Thoracic aorta (tissue), 2 donors: ENCODE data around the gene EPB41. TPM values are rescaled to one million over a fixed set of nuclear protein-coding genes. Genes with fewer than 3 reads are reported as not detected.

Experiments used
- ATAC-seq: fragments of 150-250 bp; one replicate; pipeline ENCODE4 v1.8.0; 2017; ENCODE audit warnings: low read depth; ENCODE audit not compliant: insufficient number of reproducible peaks, low FRiP score
- DNase-seq: peaks from one replicate; pipeline ENCODE4 v3.0.0-alpha.2; 2020; ENCODE audit warnings: low spot score
- H3K27ac ChIP-seq, 2 donors: fragments of 200-600 bp; sonication (generic); 1 replicate in 1 of 2; 2 replicates in 1 of 2; pipeline ENCODE4 v1.5.1; 2016; ENCODE audit warnings: mild to moderate bottlenecking in 2 of 2, moderate library complexity in 2 of 2
- H3K27me3 ChIP-seq: fragments of 200-600 bp; sonication (generic); replicated peaks from 2 replicates; pipeline ENCODE4 v1.6.0; 2016; ENCODE audit warnings: mild to moderate bottlenecking; ENCODE audit not compliant: insufficient read depth
- H3K36me3 ChIP-seq: fragments of 200-600 bp; sonication (generic); one replicate; pipeline ENCODE4 v1.5.1; 2016
- H3K4me1 ChIP-seq, 2 donors: fragments of 200-600 bp; sonication (generic); 1 replicate in 1 of 2; 2 replicates in 1 of 2; pipeline versions ENCODE4 v1.5.1 to v1.6.0; 2016; ENCODE audit warnings: low read depth in 2 of 2, mild to moderate bottlenecking in 1 of 2; ENCODE audit not compliant: control insufficient read depth in 1 of 2
- H3K4me3 ChIP-seq: fragments of 200-600 bp; sonication (generic); 2 replicates; pipeline ENCODE4 v1.5.1; 2016; ENCODE audit warnings: mild to moderate bottlenecking
- H3K9me3 ChIP-seq: fragments of 200-600 bp; sonication (generic); 2 replicates; pipeline ENCODE4 v1.5.1; 2016
- CTCF ChIP-seq: fragments of 200-600 bp; sonication (generic); IDR thresholded peaks from one replicate; pipeline ENCODE4 v1.5.1; 2019; ENCODE audit warnings: antibody characterized with exemption
- total RNA-seq, 2 donors: library from RNA; depleted of rRNA; stranded (reverse); fragments of >200 nt; gene quantifications; one replicate each; pipeline versions ENCODE4 v1.1.0 to v1.2.3, GENCODE V29; 2016

Gene EPB41
- total RNA-seq, 2 donors from 2014 or later = 26.7 to 37.8 TPM

- Histone ChIP-seq H3K36me3 (no peaks in the 10 kb centered on the region), H3K27me3 (no peaks in the 10 kb centered on the region), H3K9me3 (no peaks in the 10 kb centered on the region), H3K4me3 (peak overlapping the region; percentile 97), H3K4me1 (peaks cover 13 to 48% of the 10 kb centered on the region in 2 donors), H3K27ac (peak overlapping the region; percentile 100)
- no peak for TF ChIP-seq CTCF
- no peak for DNase-seq
- ATAC-seq = no peak
These were observed 207.7 kb downstream of the EPB41 start for GRCh38 chr1:29121936-29122681.

GRCh38 chr1:29122682-29123052 lies 208.3 kb downstream of the EPB41 start:
- DNase-seq (no peak), ATAC-seq (peak; percentile 46)
- Histone ChIP-seq H3K36me3 (no peaks in the 10 kb centered on the region), H3K27me3 (no peaks in the 10 kb centered on the region), H3K27ac (peak overlapping the region; percentile 100), H3K4me1 (peaks cover 13 to 48% of the 10 kb centered on the region in 2 donors), H3K9me3 (no peaks in the 10 kb centered on the region), H3K4me3 (peak overlapping the region; percentile 97)
- no peak for TF ChIP-seq CTCF

- no peak for ATAC-seq
- H3K9me3 ChIP-seq = no peaks in the 10 kb centered on the region
- H3K4me1 ChIP-seq = peaks cover 13 to 48% of the 10 kb centered on the region in 2 donors
- H3K27me3 ChIP-seq = no peaks in the 10 kb centered on the region
- peak overlapping the region; percentile 100 for H3K27ac ChIP-seq
- no peak for TF ChIP-seq CTCF
- no peaks in the 10 kb centered on the region for H3K36me3 ChIP-seq
- DNase-seq = no peak
- H3K4me3 ChIP-seq = peak overlapping the region; percentile 97
These were observed 208.9 kb downstream of the EPB41 start for GRCh38 chr1:29123053-29123886.

GRCh38 chr1:29123887-29124365 lies 209.6 kb downstream of the EPB41 start, which contains the start of gene TMEM200B:
Gene TMEM200B, minus strand, starts transcription at chr1:29123903. Its CDS starts 2,075 bp downstream, at chr1:29121828.
- peak; percentile 42 for ATAC-seq
- H3K4me1 ChIP-seq = peaks cover 13 to 48% of the 10 kb centered on the region in 2 donors
- TF ChIP-seq CTCF = no peak

More at GRCh38 chr1:29123887-29124365, 209.6 kb downstream of the EPB41 start, which contains the start of gene TMEM200B:
- peak within 1 kb of the TSS; percentile 100 for H3K27ac ChIP-seq
- H3K9me3 ChIP-seq = no peaks in the 10 kb centered on the region
- H3K27me3 ChIP-seq = no peaks in the 10 kb centered on the region
- no peak for DNase-seq
- peak within 1 kb of the TSS; percentile 97 for H3K4me3 ChIP-seq
- H3K36me3 ChIP-seq = no peaks in the 10 kb centered on the region
